GM23338 (cell line): Measurements from ENCODE around the gene HIVEP2. TPM values are rescaled to one million over a fixed set of nuclear protein-coding genes. Genes with fewer than 3 reads are reported as not detected.

Experiments
- ATAC-seq: fragments of 200-7000 bp; cut with Tn5 transposase; 3 replicates; pipeline ENCODE4 v1.9.1; 2020
- DNase-seq: peaks from one replicate; pipeline ENCODE4 v3.0.0-alpha.2; 2015; ENCODE audit warnings: low spot score
- H2AFZ ChIP-seq: fragments of 200-600 bp; sonication (generic); 2 replicates; pipeline ENCODE4 v1.8.0; 2016; ENCODE audit warnings: antibody characterized with exemption, mild to moderate bottlenecking, moderate library complexity
- H3F3A ChIP-seq: fragments of 200-600 bp; sonication (generic); replicated peaks from 2 replicates; pipeline ENCODE4 v1.8.0; 2017; ENCODE audit warnings: antibody characterized with exemption, mixed run types, low read depth
- H3K27ac ChIP-seq: fragments of 200-600 bp; sonication (generic); 2 replicates; pipeline ENCODE4 v1.6.1; 2016; ENCODE audit warnings: low read depth
- H3K27me3 ChIP-seq: fragments of 200-600 bp; sonication (generic); 2 replicates; pipeline ENCODE4 v1.8.0; 2016; ENCODE audit warnings: mild to moderate bottlenecking, mixed run types, moderate library complexity; ENCODE audit not compliant: insufficient read depth
- H3K36me3 ChIP-seq: fragments of 200-600 bp; sonication (generic); 2 replicates; pipeline ENCODE4 v1.8.0; 2016; ENCODE audit warnings: mild to moderate bottlenecking; ENCODE audit not compliant: insufficient read depth
- H3K4me1 ChIP-seq: fragments of 200-600 bp; sonication (generic); 2 replicates; pipeline ENCODE4 v1.8.0; 2016; ENCODE audit warnings: mild to moderate bottlenecking, moderate library complexity; ENCODE audit not compliant: insufficient read depth
- H3K4me2 ChIP-seq: fragments of 200-600 bp; sonication (generic); 2 replicates; pipeline ENCODE4 v1.7.1; 2017; ENCODE audit warnings: mixed run types
- H3K4me3 ChIP-seq: fragments of 200-600 bp; sonication (generic); 2 replicates; pipeline ENCODE4 v1.6.1; 2016; ENCODE audit warnings: mixed run types
- H3K79me2 ChIP-seq: fragments of 200-600 bp; sonication (generic); replicated peaks from 2 replicates; pipeline ENCODE4 v1.8.0; 2017; ENCODE audit warnings: mild to moderate bottlenecking; ENCODE audit not compliant: insufficient read depth
- H3K9me2 ChIP-seq: fragments of 200-600 bp; sonication (generic); 2 replicates; pipeline ENCODE4 v1.8.0; 2017; ENCODE audit not compliant: insufficient read depth
- H4K20me1 ChIP-seq: fragments of 200-600 bp; sonication (generic); replicated peaks from 2 replicates; pipeline ENCODE4 v1.8.0; 2017; ENCODE audit warnings: mild to moderate bottlenecking; ENCODE audit not compliant: insufficient read depth
- H3K27ac Mint-ChIP-seq: 2 replicates; pipeline ENCODE4 v1.8.0; 2020; ENCODE audit warnings: inconsistent platforms, mild to moderate bottlenecking, moderate library complexity, mixed read lengths
- H3K27me3 Mint-ChIP-seq: 3 replicates; pipeline ENCODE4 v1.8.0; 2022; ENCODE audit warnings: low read depth, mild to moderate bottlenecking, moderate library complexity, mixed read lengths, inconsistent platforms; ENCODE audit not compliant: insufficient read depth, poor library complexity
- H3K36me3 Mint-ChIP-seq: 3 replicates; pipeline ENCODE4 v1.8.0; 2021; ENCODE audit warnings: low read depth, mild to moderate bottlenecking, inconsistent platforms, moderate library complexity, mixed read lengths
- H3K4me1 Mint-ChIP-seq: 3 replicates; pipeline ENCODE4 v1.8.0; 2020; ENCODE audit warnings: mild to moderate bottlenecking, inconsistent platforms, mixed read lengths
- H3K4me3 Mint-ChIP-seq: 3 replicates; pipeline ENCODE4 v1.8.0; 2021; ENCODE audit warnings: moderate library complexity, mild to moderate bottlenecking, inconsistent platforms, mixed read lengths
- H3K9me3 Mint-ChIP-seq: 3 replicates; pipeline ENCODE4 v1.8.0; 2020; ENCODE audit warnings: moderate library complexity, mild to moderate bottlenecking, inconsistent platforms, mixed read lengths
- ETS1 ChIP-seq: IDR thresholded peaks from 2 replicates; pipeline ENCODE4 v1.6.1; 2016; ENCODE audit warnings: antibody characterized with exemption
- EZH2phosphoT487 ChIP-seq: fragments of 200-600 bp; sonication (generic); IDR thresholded peaks from one replicate; pipeline ENCODE4 v1.8.1; 2018; ENCODE audit warnings: antibody characterized with exemption; ENCODE audit not compliant: unreplicated experiment
- NANOG ChIP-seq: IDR thresholded peaks from 2 replicates; pipeline ENCODE4 v1.6.1; 2016; ENCODE audit warnings: antibody characterized with exemption, borderline replicate concordance
- POLR2AphosphoS5 ChIP-seq: IDR thresholded peaks from 2 replicates; pipeline ENCODE4 v1.6.1; 2016; ENCODE audit warnings: antibody characterized with exemption, low read depth
- ZNF114 ChIP-seq: fragments of 250-450 bp; sonication (Bioruptor Pico); IDR thresholded peaks from 2 replicates; pipeline ENCODE4 v1.5.0; 2020; ENCODE audit warnings: mild to moderate bottlenecking, moderate library complexity
- ZNF462 ChIP-seq: fragments of 250-450 bp; sonication (Bioruptor Pico); IDR thresholded peaks from 2 replicates; pipeline ENCODE4 v1.5.0; 2020; ENCODE audit warnings: mild to moderate bottlenecking, moderate library complexity
- polyA plus RNA-seq: library from polyadenylated mRNA; unstranded; fragments of >200 nt; fragmentation: Nextera tagmentation; extraction: Ambion mirVana; gene quantifications from 2 replicates; pipeline ENCODE4 v1.2.1, GENCODE V29; 2016
- total RNA-seq: library from RNA; depleted of rRNA; stranded (reverse); fragments of >200 nt; shearing (Covaris generic); gene quantifications from 2 replicates; pipeline ENCODE4 v1.2.3, GENCODE V29; 2014

HIVEP2 gene
- total and polyA plus RNA-seq, 2 experiments from 2014 or later: 1.5 to 7.4 TPM

- no peak for TF ChIP-seq ZNF462 (CRISPR knock-in tag)
- no peak for TF ChIP-seq POLR2AphosphoS5
- TF ChIP-seq ZNF114 (CRISPR knock-in tag): no peak
Observed at GRCh38 chr6:142880201-142880600, 64.8 kb downstream of the HIVEP2 start (continued).

- Mint-ChIP-seq H3K4me1 (peaks cover 26% of the 10 kb centered on the region), H3K9me3 (no peaks in the 10 kb centered on the region), H3K27me3 (no peaks in the 10 kb centered on the region), H3K36me3 (no peaks in the 10 kb centered on the region), H3K27ac (no peak overlapping the region), H3K4me3 (no peak overlapping the region)
- Histone ChIP-seq H3K4me1 (peaks cover 26% of the 10 kb centered on the region), H3F3A (no peaks in the 10 kb centered on the region), H3K36me3 (no peaks in the 10 kb centered on the region), H4K20me1 (no peaks in the 10 kb centered on the region), H3K9me2 (peaks cover 4% of the 10 kb centered on the region; the same call in 1 of the 2 replicates), H3K79me2 (peaks cover 19% of the 10 kb centered on the region; the same call in 1 of the 2 replicates), H3K27ac (no peak overlapping the region), H2AFZ (no peak overlapping the region), H3K4me3 (no peak overlapping the region), H3K4me2 (no peak overlapping the region), H3K27me3 (no peaks in the 10 kb centered on the region)
- DNase-seq: no peak
- TF ChIP-seq ETS1 (no peak), EZH2phosphoT487 (no peak), ZNF114 (CRISPR knock-in tag) (no peak), NANOG (no peak)
- no peak for ATAC-seq
Observed at GRCh38 chr6:142879527-142879926, 65.4 kb downstream of the HIVEP2 start.
